Gastrocnemius medialis (tissue), 4 donors: Measurements from ENCODE around the gene MAN2C1.

Experiments
- POLR2A ChIP-seq, 2 donors: fragments of 450-650 bp; IDR thresholded peaks; one replicate each; pipeline ENCODE4 v1.6.1; 2017; ENCODE audit warnings: antibody characterized with exemption in 2 of 2, mild to moderate bottlenecking in 2 of 2, moderate library complexity in 2 of 2
- TF ChIP-seq, protein P1 (sequence below), 5 experiments: fragments of 450-650 bp in 3 of 5; fragments of 200-600 bp in 2 of 5; sonication (generic) in 2 of 5; IDR thresholded peaks in 4 of 5; conservative IDR thresholded peaks in 1 of 5; 1 replicate in 4 of 5; 2 replicates in 1 of 5; pipeline ENCODE4 v1.5.1; 2016 to 2019; ENCODE audit warnings: antibody characterized with exemption in 5 of 5, mild to moderate bottlenecking in 3 of 5, moderate library complexity in 3 of 5

DNA sequence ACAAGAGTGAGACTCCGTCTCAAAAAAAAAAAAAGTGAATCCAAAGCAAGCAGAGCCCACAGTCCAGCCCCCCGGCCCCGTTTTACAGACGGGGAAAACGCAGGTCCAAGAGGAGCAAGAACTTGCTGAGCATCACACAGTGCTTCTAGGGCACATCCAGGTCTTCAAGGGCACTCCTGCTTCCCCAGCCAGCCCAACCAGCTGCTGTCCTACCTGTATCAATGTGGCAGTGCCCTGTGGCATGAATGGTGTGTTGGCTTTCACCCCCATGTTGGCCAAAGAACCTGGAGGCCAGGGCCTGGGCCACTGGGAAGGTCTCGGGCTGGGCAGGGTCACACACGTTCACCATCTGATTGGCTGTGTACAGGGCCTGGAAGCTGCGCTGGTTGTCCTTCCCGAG, 4.6 kb downstream of the MAN2C1 start:
- TF ChIP-seq, protein P1, sequence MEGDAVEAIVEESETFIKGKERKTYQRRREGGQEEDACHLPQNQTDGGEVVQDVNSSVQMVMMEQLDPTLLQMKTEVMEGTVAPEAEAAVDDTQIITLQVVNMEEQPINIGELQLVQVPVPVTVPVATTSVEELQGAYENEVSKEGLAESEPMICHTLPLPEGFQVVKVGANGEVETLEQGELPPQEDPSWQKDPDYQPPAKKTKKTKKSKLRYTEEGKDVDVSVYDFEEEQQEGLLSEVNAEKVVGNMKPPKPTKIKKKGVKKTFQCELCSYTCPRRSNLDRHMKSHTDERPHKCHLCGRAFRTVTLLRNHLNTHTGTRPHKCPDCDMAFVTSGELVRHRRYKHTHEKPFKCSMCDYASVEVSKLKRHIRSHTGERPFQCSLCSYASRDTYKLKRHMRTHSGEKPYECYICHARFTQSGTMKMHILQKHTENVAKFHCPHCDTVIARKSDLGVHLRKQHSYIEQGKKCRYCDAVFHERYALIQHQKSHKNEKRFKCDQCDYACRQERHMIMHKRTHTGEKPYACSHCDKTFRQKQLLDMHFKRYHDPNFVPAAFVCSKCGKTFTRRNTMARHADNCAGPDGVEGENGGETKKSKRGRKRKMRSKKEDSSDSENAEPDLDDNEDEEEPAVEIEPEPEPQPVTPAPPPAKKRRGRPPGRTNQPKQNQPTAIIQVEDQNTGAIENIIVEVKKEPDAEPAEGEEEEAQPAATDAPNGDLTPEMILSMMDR (IDR thresholded peaks at IDR 0.05 in 4 of 5, conservative IDR thresholded peaks at IDR 0.05 in 1 of 5): no peak
- TF ChIP-seq POLR2A (IDR thresholded peaks at IDR 0.05): no peak
